GM19324 (cell line): ENCODE data around the gene PRRG2.
"Not testable (repeated sequence)": the region's sequence is repeated elsewhere in the genome, so short reads cannot be mapped to it uniquely, and the experiment has no call there.

Experiments
- ATAC-seq: cut with Tn5 transposase; IDR thresholded peaks from one replicate; pipeline ENCODE4 v1.9.1; 2021; ENCODE audit warnings: mild to moderate bottlenecking, moderate library complexity; ENCODE audit not compliant: unreplicated experiment, low FRiP score

Gene PRRG2

GRCh38 chr19:49599378-49600295, 18.5 kb downstream of the PRRG2 start:
- no peak for ATAC-seq

GRCh38 chr19:49601482-49602038, 20.4 kb downstream of the PRRG2 start:
- no peak for ATAC-seq

DNA sequence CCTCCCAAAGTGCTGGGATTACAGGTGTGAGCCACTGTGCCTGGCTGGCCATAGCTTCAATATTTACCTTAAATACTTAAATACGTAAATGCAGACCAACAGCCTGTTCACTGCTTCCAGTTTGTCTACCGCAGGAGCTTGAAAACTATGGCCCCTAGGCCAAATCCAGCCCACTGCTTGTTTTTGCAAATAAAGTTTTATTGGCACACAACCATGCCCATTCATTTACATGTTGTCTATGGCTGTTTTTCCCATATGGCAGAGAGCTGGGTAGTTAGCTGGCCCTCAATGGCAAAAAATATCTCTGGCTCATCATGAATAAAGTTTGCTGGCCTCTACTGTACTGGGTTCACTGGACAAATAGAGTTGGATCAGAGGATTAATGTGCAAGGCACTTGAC, 21.7 kb downstream of the PRRG2 start:
- no peak for ATAC-seq

- no peak for ATAC-seq
Measured at GRCh38 chr19:49605605-49606004, 24.5 kb downstream of the PRRG2 start.

GRCh38 chr19:49609499-49610092, 28.5 kb downstream of the PRRG2 start:
- no peak for ATAC-seq

- no peak for ATAC-seq
Measured at GRCh38 chr19:49613374-49613773, 32.3 kb downstream of the PRRG2 start.

DNA sequence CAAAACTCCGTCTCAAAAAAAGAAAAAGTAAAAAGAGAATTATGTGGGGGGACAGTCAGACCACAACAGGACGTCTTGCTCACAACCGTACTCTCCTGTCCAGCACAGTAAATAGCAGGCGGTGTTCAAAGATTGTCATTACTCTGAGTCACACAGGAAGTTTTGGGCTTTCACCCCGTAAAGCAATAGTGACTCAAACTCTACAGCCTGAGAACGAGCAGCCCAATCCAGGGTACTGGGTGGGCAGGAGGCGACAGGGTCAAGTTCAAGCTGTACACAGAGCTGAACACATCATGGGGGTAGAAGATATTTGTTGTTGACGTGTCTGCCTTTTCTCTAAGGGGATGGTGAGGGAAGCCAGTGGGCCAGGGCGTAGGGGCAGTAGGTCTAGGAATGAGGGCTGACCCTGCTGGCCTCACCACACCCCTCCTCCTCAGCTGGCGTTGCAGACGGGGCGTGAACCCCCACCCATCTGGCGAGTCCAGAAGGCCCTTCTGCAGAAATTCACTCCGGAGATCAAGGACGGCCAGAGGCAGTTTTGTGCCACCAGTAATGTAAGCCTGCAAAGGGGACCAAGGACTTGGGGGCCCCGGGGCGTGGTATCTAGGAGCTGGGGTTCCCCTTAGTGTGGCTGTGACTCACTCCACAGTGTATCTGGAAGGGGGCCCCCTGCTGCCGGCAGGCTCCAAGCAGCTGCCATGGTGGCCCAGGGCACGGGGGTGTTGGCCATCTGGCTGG, 33.1 kb downstream of the PRRG2 start:
- no peak for ATAC-seq

DNA sequence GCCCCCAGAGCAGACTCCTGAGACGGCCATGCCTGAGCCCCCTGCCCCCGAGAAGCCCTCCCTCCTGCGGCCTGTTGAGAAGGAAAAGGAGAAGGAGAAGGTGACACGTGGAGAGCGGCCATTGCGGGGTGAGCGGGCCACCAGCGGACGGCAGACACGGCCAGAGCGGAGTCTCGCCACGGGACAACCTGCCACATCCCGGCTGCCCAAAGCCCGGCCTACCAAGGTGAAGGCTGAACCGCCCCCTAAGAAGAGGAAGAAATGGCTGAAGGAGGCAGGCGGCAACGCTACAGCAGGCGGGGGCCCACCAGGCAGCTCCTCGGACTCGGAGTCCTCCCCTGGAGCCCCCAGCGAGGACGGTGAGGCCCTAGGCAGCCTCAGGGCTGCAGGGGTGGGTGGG, 34.7 kb downstream of the PRRG2 start:
- no peak for ATAC-seq

GRCh38 chr19:49616532-49616931, 35.4 kb downstream of the PRRG2 start:
- no peak for ATAC-seq

GRCh38 chr19:49616945-49617344, 35.8 kb downstream of the PRRG2 start:
- no peak for ATAC-seq

GRCh38 chr19:49617860-49618259, 36.7 kb downstream of the PRRG2 start:
- ATAC-seq = not testable (repeated sequence)

DNA sequence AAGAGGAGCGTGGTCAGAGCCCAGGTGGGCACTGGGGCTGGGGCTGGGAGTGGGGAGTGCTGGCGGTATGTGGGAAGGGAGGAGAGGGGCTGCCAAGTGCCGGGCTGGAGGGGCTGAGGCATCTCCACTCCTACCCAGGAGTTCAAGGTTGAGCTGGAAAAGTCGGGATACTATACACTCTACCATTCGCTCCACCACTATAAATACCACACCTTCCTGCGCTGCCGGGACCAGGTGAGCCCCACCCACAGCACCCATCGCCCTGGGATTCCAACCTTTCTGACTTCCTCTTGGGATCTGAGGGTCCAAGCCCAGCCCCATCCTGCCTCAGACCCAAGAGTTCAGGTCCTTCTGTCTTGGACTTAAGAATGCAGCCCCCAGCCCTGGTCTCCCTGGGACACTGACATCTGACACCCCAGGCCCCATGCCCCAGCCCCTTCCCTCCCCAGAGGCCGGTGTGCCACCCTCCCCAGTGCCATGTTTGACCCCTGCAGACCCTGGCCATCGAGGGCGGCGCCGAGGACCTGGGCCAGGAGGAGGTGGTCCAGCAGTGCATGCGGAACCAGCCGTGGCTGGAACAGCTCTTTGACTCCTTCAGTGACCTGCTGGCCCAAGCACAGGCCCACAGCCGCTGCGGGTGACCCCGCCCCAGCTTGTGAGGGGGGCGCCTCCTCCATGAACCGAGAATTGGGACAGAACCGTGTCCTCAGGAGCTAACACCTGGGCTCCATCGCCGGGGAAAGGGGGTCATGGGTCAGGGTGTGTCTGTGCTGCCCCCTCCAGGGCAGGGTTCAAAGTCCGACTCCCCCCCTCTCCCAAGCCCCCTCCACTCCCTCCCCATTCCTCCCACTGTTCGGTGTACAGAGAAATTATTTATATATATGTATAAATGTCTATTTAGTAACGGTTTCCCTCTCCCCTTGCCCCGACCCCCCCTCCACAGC, 44.1 kb downstream of the PRRG2 start:
- no peak for ATAC-seq

DNA sequence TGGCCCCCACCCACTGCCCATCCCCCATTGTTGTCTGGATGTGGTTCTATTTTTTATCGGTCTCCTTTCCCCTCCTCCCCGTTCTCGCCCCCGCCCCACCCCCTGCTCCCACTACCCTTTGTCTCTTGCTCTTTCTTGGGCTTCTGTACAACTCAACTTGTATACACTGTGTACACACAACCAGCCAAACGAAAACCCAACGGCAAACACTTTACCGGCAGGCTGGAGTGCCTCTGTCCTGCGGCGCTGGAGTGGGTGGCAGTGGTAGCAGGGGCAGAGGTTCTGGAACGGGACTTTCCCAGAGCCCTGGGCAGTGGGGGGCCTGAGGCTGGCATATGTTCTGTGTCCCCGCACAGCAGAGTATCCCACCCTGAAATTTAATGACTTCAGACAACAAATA, 45.1 kb downstream of the PRRG2 start:
- no peak for ATAC-seq

- no peak for ATAC-seq
Measured at GRCh38 chr19:49629659-49630058, 48.5 kb downstream of the PRRG2 start.

- ATAC-seq = no peak
Measured at GRCh38 chr19:49631014-49631588, 50.0 kb downstream of the PRRG2 start.

GRCh38 chr19:49631610-49632192, 50.6 kb downstream of the PRRG2 start:
- ATAC-seq = no peak

GRCh38 chr19:49632576-49632975, 51.5 kb downstream of the PRRG2 start:
- no peak for ATAC-seq

- ATAC-seq = not testable (repeated sequence)
Measured at GRCh38 chr19:49633273-49633672, 52.2 kb downstream of the PRRG2 start.

DNA sequence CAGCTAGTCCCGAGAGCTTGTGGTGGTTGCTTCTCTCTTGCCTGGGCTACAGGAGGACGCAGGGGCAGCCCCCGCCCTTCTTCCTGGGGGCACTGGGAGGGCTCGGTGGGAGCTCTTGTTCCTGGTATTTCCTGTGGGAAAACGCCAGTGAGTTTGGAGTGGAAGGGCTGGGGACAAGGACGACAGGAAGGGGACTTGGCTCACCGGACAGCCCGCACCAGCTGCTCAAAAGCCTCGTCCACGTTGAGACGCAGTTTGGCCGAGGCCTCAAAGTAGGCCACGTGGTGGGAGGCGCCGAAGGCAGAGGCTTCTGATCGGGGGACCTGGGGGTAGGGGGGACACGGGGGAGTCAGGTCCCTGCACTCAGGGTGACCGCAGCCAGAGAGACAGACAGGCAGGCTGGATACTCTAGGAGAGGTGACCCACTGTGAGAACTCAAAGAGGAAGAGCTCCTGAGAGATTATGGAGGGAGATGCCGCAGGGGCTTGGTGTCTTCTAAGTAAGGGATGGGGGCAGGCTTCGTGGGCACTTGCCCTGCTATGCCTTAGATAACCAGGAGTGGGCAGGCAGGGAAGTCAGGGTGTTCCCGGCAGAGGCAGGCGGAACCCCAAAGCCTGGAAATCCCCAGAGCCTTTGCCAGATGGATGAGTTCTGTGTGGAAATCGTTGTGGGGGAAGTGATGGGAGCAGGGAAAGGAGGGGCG, 54.6 kb downstream of the PRRG2 start:
- no peak for ATAC-seq
